Fibroblast of gingiva (primary cell): ENCODE measurements around the gene PTCD1.

Source experiments
- DNase-seq: peaks from one replicate; pipeline ENCODE4 v3.0.0-alpha.2; 2011; ENCODE audit warnings: low read depth

PTCD1 gene

DNA sequence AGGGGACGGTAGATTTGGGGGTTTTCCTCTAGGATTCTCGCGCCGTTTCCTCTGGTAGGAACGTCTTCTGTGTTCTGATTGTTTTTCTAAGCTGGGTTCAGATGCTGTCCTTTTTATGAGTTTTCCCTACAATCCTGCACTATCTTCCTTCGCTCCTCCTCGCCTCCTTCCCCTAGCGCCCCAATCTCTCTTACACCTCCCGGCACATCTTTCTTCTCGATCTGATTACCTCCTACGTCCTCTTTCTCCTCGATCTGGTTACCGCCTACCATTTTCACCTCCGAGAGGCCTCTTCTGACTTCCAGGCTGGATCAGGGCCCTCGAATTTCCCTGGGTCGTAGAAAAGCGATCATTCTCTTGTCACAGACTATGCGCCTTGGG is 29.4 kb downstream of the PTCD1 start:
- DNase-seq: no peak

DNA sequence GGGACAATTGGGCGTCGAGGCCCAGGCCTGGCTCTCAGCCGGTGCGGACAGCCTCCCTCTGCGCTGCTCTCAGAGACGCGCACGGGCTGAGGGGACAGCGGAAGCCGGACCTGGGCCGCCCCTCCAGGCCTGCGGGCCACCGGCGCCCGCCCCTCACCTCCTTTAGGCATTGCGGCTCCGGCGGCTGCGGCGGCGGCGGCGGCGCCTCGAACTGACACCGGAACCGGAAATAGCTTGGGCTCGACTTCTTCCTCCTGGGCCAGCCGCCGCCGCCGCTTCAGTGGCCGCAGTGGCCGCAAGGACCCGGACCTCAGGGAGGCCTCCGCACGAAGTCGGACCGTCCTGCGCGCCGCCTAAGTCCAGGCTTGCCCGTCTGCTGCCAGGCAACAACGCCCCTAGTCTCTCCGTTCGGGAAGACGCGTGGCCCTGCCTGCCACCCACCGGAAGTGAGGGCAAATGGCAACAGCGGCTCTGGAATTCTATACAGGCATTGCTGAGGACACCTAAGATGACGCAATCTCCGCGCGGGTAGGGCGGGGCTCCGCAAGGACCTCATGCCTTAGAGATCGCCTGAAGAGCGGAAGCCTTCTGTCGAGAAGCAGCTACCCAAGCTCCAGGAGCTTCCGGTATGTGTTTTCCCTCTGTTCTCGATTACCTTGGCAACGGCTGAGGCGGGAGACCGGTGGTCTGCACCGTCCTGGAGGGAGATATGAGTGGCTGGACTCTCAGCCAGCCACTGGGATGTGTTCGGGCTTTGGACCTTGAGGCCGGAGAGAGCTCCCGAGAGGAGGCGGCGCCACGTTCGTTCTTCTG is 30.0 kb downstream of the PTCD1 start, which contains the start of the genes BUD31 and PDAP1:
BUD31 (plus strand) TSS at position 591 of the 813 bp plus-strand sequence. CDS start 2,124 bp downstream, outside the sequence.
PDAP1 (minus strand) TSS at position 219 of the 813 bp plus-strand sequence; CDS start at position 170, 49 bp downstream.
- peak; percentile 95 for DNase-seq

DNA sequence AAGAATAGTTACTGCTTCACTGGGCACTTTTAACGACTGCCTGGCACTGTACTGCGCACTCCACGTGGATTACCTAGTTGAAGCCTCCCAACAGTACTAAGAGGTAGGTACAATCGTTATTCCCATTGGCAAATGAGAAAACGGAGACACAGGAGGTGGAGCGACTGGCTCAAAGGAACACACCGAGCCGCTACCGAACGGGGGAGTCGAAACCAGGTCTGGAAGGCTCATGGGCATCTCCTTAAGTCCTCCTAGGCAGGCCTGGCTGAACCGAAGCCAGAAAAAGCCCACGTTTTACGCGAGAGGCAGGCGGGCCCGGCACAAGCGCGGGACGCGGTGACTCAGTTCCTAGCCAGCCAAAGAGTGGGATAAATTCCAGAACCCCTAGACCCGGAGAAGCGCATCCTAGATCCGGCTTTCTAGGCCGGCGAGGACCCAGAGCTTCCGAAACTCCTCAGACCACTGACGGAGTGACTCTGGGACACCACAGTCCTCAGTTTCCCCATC is 30.7 kb downstream of the PTCD1 start:
- DNase-seq: peak; percentile 64

DNA sequence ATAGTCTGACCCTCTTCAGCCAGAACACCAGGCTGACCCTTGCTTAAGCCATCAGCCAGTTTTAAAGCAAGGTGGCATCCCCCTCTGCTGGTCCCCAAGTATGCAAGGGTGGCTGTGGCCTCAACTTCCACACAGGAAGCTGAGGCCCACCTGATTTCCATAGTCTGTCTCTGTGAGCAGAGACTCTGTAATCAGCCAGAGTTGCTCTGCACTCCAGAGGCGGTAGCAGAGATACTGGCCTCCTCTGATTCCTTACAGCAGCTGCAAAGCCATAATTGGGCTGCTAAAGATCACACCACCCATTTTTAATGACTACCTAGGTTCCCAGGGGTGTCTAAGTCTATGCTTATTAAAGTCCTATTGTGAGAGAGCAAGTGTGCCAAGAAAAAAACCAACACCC is 32.0 kb downstream of the PTCD1 start:
- DNase-seq: no peak

DNA sequence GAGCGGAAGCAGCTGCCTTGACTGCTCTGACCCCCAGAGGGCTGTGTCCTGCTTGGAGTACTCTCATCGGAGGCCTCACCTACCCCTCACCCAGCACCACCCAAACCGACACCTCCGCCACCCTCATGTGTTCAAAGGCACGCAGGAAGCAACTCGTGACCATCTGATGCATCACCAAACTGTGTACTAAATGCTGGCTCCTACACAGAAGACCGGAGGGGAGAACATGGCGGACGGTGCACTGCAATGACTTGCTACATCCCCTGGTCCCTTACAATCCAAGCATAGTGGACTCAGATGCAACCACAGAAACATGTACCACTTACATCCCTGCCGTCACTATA is 33.6 kb downstream of the PTCD1 start:
- no peak for DNase-seq

DNA sequence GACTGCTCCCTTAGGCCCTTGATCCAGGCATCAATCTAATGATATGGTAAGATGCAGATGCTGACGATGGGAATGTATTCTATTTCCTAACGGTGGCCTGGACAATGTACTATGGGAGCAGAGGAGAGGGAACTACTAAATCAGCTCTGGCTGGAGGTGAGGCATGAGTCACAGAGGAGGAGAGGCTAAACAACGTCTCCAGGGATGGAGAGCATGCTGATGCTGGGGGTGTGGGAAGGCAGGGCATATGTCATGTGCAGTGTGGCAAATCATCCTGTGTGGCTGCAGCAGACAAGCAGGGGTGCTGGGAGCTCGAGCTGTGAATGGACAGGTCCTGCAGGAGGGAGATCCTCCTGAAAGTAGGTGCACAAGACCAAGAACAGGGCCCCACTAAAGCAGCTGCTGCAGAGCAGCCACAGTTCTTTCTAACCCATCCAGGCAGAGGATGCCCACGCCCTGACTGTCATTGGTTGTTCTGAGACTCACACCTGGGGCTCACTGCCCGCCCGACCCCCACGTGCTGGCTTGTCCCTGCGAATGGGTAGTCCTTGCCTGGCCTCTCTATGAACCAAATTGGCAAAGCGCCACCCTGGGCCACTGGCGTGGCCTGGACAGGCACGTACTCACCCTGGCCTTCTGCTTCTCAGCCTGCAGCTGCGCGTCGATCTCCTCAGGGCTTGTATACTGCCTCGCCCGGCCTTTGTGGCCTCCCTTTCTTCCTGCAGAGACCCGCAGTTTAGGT is 34.2 kb downstream of the PTCD1 start:
- no peak for DNase-seq

DNA sequence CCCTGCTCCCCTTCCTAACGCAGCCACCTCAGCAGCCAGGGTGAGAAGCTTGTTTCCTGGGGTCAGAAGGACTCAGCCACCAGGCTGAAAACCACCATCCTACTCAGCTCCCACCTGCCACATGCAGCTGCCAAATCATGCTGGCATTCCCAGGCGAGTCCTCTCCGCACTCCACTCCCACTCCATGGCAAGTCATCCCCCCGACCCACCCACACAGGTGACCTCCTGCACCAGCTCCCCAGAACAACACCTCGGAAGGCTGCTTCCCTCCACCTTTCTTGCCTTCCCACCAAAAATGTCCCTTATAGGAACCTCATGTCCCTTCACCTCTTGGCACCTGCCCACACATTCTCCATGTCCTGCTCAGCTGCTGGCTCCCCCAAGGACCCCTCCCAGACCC is 34.8 kb downstream of the PTCD1 start:
- DNase-seq: no peak

DNA sequence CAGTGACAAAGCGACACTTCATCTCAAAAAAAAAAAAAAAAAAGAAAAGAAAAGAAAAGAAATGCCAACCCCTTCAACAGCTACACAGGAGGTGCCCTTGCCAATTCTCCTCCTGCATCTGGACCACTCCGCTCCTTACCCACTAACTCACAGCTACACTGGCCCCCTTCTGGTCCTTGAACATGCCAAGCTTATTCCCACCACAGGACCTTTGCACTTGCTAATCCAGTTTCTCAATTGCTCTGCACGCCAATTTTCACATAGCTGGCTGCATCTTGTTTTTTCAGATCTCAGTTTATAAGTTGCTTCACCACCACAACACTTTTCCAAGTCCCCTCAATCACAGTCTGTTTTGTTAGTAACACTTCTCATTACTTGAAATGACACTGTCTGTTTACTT is 35.7 kb downstream of the PTCD1 start:
- DNase-seq: no peak

DNA sequence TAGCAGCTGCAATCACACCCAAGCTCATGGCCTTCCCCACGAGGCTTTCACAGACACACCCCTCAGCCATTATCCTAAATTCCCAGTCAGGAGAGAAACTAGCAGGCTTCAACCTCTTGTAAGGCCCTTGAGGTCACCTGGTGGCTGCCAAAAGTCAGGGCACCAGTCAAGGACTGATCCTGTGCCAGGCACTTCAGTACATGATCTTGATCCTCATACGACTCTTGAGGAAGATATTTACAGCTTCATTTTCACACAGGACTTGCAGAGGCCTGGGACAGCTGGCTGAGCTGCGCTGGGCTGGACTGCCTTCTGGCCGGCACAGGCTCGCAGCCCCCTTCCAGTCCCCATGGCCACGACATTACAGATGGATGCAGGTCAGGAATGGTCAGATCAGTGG is 39.0 kb downstream of the PTCD1 start:
- no peak for DNase-seq

DNA sequence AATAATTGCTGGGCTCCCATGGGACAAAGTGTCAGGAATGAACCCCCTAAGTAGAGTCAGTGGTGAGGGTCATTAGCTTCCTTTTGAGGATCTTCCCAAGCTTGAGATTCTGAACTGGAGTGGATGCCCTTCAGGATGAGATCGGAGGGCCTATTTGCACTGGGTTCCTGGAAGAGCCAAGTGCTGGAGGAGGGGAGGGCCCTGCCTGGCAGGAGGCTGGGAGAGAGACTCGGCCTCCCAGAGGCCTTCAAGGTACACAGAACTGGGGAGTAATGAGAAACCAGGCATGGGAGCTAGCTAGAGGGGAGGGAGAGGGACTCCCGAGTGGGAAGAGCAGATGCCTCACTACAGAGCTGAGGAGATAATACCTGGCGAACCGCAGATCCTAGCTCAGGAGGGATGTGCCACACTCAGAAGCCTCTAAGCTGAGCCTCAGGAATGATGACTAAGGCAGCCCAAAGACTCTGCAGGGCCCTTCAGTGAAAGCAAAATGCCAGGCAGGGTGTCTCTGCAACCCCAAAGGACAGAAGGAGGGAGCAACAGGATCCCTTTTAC is 39.6 kb downstream of the PTCD1 start:
- DNase-seq: no peak

DNA sequence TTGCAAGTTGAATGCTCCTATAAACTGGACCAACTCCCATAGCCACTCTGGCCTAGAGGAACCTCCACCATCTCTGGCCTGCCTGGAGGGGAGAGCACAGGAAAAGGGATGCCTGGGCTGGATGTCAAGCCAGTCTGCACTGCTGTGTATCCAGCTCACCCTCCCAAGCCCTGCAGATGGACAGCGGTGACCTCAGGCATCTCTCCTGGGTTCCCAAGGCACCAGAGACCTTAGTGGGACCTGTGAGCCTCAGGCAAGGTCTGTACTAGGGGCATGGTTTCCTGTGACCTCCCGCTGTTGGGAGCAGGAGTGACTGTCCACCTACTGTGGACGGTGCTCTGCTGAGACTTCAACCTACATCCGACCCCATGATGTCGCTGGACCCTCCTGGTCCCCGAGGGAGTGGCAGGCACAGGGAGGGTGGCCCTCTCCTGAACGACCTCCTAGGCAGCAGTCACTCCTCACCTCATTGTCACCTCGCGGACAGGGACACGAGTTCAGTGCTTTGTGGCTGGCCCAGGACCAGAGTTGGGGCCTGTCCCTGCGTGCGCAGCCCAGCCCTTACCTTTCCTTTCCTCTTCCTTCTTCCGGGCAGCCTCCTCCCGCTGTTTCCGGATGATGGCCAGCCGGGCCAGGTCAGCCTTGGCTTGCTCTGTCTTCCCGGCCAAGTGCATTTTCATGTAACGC is 41.2 kb downstream of the PTCD1 start:
- DNase-seq: no peak

DNA sequence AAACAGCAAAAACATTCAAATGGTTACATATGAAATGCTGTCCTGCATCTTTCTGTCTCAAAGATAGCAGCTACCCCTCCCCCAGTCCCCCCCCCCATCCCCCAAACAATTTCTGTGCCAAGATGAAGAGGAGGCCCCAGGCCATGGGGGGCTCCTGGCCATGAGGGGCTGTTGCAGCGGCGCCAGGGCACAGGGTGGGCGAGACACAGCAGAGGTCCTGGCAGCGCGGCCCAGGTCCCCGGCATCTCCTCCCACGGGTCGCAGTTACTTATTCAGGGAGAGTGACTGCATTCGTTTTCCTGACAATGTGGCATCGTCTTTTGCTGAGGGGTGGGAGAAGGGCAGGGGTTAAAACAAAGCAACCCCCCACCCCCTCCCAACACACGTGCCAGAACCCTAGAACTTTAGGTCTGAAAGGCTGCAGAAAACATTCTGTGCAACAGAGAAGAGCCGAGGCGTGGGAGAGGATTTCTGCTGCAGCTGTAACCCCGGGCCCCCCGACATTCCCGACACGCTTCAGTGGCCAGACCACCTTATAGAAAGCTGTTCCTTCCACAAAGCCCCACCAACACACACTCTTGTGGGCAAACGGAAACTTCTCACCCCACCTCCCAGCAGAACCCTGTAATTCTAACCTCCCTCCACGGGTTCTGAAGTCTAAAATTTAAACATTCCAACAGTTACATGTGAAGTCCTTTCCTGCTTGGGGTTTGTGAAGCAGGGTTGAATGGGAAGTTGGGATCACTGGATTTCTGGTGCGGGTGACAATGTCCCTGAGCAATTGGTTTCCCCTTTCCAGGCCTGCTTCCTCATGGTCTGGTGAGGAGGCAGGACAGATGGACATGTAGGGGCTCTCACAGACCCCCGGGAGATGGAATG is 41.9 kb downstream of the PTCD1 start:
- DNase-seq: no peak

DNA sequence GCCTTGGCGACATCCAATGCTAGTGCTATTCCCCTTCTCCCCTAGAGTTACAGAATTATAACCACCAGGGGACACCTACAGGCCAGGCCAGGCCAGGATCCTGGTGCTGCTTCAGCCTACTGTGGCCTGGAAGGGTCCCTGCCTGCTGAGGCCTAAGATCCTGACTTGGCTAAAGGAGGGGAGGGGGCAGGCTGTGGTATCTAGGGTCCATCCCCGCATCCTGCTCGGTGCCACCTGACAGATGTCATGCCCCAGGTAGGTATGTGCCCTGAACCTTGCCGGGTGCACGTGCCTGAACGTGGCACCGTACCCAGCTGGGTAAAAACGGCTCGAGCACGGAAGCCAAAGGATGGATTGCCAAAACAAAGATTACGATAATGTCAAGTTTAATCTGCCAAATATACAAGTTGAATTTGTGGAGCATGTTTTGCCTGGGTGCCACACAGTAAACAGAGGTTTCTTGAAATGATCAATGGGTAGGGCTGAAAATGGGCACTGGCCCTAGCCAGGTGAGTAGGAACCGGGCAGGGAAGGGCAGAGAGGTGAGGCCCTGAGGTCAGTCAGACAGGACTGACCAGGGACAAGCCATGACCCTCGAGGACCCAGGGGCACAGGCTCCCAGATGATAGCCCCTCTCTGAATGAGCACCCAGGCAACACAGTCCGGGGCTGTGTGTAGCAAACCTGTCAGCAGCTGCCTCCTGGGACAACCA is 42.8 kb downstream of the PTCD1 start:
- DNase-seq: no peak

DNA sequence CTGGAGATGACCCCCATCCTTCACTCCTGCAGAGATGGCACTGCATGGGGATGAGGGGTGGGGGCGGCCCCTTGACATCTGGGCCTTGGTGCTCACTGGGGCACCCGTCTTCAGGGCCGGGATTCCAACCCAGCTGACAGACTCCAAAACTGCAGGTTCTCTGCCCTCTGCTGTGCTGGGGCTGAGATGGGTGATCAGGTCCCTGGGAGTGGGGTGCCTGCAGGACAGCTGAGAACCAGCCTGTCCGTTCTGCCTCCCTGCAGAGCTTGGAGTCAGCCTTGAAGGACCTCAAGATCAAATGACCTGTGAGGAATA is 44.5 kb downstream of the PTCD1 start:
- DNase-seq: no peak

DNA sequence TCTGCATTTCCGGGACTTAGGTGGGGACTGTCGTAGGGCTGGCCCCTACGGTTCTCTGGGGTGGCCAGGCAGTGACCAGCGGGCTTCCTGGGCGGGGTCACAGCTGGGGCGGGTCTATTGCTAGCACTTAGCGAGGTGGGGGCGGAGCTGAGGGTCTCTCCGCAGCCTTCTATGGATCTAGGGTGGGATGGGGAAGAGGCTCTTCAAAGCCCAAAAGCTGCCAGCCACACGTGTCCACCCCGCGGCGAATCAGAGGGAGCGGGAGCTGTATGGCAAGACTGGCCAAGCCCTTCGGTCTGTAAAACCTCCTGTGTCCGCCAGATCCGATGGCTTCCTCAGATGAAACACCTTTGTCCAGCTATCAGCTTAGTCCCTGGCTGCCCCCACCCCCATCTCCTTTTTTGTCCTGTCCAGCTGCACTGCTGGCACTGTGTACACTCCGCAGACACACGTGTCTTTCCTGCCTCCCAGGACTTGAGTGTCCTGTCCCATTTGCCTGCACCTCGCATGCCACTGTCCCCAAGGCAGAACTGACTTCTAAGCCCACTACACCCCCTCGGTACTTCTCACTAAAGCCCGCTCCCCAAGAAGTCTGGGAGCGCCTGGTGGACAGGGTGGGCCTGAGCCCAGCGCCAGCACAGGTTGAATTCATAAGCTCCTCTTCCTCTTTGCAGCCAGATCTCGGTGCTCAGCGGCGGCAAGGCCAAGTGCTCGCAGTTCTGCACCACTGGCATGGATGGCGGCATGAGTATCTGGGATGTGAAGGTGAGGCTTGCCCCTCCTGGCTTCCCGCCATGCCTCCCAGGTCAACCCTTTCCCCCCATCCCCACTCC is 45.0 kb downstream of the PTCD1 start:
- DNase-seq: no peak

DNA sequence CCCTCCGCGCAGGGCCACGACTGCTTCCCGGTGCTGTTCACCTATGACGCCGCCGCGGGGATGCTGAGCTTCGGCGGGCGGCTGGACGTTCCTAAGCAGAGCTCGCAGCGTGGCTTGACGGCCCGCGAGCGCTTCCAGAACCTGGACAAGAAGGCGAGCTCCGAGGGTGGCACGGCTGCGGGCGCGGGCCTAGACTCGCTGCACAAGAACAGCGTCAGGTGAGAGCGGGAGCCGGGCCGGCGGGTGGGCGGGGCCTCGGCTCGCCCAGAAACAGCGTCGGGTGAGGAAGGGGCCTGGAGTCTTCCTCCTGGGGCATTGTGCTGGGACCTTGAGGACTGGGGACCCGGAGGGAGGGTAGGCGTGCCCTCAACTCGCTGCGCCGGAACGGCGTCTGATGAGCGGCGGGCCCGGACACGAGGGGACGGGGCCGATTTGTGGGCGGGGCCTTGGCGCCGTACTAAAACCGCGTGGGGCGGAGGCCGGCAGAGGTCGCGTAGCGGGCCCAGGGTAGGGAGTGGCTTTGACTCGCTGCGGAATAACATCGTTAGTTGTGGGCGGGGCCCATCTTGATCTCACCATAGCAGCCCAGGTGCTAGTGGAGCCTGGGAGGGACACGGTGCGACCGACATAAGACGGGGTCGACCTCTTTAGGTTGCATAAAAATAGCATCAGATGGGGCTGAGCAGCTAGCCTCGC is 45.8 kb downstream of the PTCD1 start:
- DNase-seq: peak; percentile 40

DNA sequence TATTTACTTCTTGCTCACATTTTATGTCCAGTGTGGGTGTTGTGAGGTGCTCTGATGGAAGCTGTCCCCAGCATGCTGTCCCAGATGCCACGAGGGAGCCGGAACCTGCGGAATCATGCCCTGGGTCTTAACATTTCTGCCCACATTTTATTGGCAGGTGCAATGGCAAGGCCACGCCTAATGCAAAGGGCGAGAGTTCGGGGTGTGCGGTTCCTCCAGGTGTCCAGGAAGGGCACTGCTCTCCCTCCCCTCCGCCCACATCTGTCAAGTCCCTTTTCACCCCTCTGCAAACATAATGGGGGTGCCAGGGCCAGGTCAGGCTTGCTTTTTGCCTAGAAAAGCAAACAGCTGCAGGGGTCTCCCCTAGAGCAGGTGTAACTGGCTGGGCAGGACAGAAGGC is 46.6 kb downstream of the PTCD1 start:
- no peak for DNase-seq

DNA sequence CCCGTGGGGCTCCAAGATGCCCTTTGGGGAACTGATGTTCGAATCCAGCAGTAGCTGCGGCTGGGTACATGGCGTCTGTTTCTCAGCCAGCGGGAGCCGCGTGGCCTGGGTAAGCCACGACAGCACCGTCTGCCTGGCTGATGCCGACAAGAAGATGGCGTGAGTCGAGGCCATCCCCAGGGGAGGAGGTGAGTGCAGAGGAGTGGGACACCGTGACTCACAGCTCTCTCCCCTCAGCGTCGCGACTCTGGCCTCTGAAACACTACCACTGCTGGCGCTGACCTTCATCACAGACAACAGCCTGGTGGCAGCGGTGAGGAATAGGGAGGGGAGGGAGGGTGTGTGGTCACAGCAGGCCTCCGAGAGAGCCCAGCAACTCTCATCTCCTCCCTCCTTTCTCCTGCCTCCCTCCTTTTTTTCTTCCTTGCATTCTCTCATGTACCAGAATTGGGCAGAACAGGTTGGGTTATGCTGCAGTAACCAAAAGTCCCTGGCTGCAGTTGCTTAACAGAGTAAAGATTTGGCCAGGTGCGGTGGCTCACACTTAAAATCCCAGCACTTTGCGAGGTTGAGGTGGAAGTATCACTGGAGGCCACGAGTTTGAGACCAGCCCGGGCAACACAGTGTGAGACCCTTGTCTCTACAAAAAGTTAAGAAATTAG is 47.5 kb downstream of the PTCD1 start:
- DNase-seq: no peak

DNA sequence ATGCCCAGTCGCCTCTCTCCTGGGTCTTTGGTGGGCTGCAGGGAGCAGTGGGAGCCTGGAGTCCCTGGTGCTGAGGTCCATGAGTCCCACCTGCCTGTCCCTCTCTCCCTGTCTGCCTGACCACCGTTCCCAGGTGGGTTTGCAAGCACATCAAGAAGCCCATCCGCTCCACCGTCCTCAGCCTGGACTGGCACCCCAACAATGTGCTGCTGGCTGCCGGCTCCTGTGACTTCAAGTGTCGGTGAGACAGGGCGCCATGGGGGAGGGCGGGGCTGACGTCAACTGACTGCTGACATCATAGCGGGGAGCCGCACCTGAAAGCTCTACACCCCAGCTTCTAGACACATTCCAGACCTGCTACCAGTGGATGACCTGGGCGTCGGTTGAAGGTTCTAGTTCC is 48.8 kb downstream of the PTCD1 start:
- DNase-seq: no peak
